GM23338 (cell line): ENCODE data around the gene KCNAB3. TPM values are rescaled to one million over a fixed set of nuclear protein-coding genes. Genes with fewer than 3 reads are reported as not detected.

ENCODE experiments used
- ATAC-seq: fragments of 200-7000 bp; cut with Tn5 transposase; 3 replicates; pipeline ENCODE4 v1.9.1; 2020
- DNase-seq: peaks from one replicate; pipeline ENCODE4 v3.0.0-alpha.2; 2015; ENCODE audit warnings: low spot score
- H2AFZ ChIP-seq: fragments of 200-600 bp; sonication (generic); 2 replicates; pipeline ENCODE4 v1.8.0; 2016; ENCODE audit warnings: antibody characterized with exemption, mild to moderate bottlenecking, moderate library complexity
- H3F3A ChIP-seq: fragments of 200-600 bp; sonication (generic); replicated peaks from 2 replicates; pipeline ENCODE4 v1.8.0; 2017; ENCODE audit warnings: antibody characterized with exemption, mixed run types, low read depth
- H3K27ac ChIP-seq: fragments of 200-600 bp; sonication (generic); 2 replicates; pipeline ENCODE4 v1.6.1; 2016; ENCODE audit warnings: low read depth
- H3K27me3 ChIP-seq: fragments of 200-600 bp; sonication (generic); 2 replicates; pipeline ENCODE4 v1.8.0; 2016; ENCODE audit warnings: mild to moderate bottlenecking, mixed run types, moderate library complexity; ENCODE audit not compliant: insufficient read depth
- H3K36me3 ChIP-seq: fragments of 200-600 bp; sonication (generic); 2 replicates; pipeline ENCODE4 v1.8.0; 2016; ENCODE audit warnings: mild to moderate bottlenecking; ENCODE audit not compliant: insufficient read depth
- H3K4me1 ChIP-seq: fragments of 200-600 bp; sonication (generic); 2 replicates; pipeline ENCODE4 v1.8.0; 2016; ENCODE audit warnings: mild to moderate bottlenecking, moderate library complexity; ENCODE audit not compliant: insufficient read depth
- H3K4me2 ChIP-seq: fragments of 200-600 bp; sonication (generic); 2 replicates; pipeline ENCODE4 v1.7.1; 2017; ENCODE audit warnings: mixed run types
- H3K4me3 ChIP-seq: fragments of 200-600 bp; sonication (generic); 2 replicates; pipeline ENCODE4 v1.6.1; 2016; ENCODE audit warnings: mixed run types
- H3K79me2 ChIP-seq: fragments of 200-600 bp; sonication (generic); replicated peaks from 2 replicates; pipeline ENCODE4 v1.8.0; 2017; ENCODE audit warnings: mild to moderate bottlenecking; ENCODE audit not compliant: insufficient read depth
- H3K9me2 ChIP-seq: fragments of 200-600 bp; sonication (generic); 2 replicates; pipeline ENCODE4 v1.8.0; 2017; ENCODE audit not compliant: insufficient read depth
- H4K20me1 ChIP-seq: fragments of 200-600 bp; sonication (generic); replicated peaks from 2 replicates; pipeline ENCODE4 v1.8.0; 2017; ENCODE audit warnings: mild to moderate bottlenecking; ENCODE audit not compliant: insufficient read depth
- H3K27ac Mint-ChIP-seq: 2 replicates; pipeline ENCODE4 v1.8.0; 2020; ENCODE audit warnings: inconsistent platforms, mild to moderate bottlenecking, moderate library complexity, mixed read lengths
- H3K27me3 Mint-ChIP-seq: 3 replicates; pipeline ENCODE4 v1.8.0; 2022; ENCODE audit warnings: low read depth, mild to moderate bottlenecking, moderate library complexity, mixed read lengths, inconsistent platforms; ENCODE audit not compliant: insufficient read depth, poor library complexity
- H3K36me3 Mint-ChIP-seq: 3 replicates; pipeline ENCODE4 v1.8.0; 2021; ENCODE audit warnings: low read depth, mild to moderate bottlenecking, inconsistent platforms, moderate library complexity, mixed read lengths
- H3K4me1 Mint-ChIP-seq: 3 replicates; pipeline ENCODE4 v1.8.0; 2020; ENCODE audit warnings: mild to moderate bottlenecking, inconsistent platforms, mixed read lengths
- H3K4me3 Mint-ChIP-seq: 3 replicates; pipeline ENCODE4 v1.8.0; 2021; ENCODE audit warnings: moderate library complexity, mild to moderate bottlenecking, inconsistent platforms, mixed read lengths
- H3K9me3 Mint-ChIP-seq: 3 replicates; pipeline ENCODE4 v1.8.0; 2020; ENCODE audit warnings: moderate library complexity, mild to moderate bottlenecking, inconsistent platforms, mixed read lengths
- POLR2AphosphoS5 ChIP-seq: IDR thresholded peaks from 2 replicates; pipeline ENCODE4 v1.6.1; 2016; ENCODE audit warnings: antibody characterized with exemption, low read depth
- ZNF462 ChIP-seq: fragments of 250-450 bp; sonication (Bioruptor Pico); IDR thresholded peaks from 2 replicates; pipeline ENCODE4 v1.5.0; 2020; ENCODE audit warnings: mild to moderate bottlenecking, moderate library complexity
- polyA plus RNA-seq: library from polyadenylated mRNA; unstranded; fragments of >200 nt; fragmentation: Nextera tagmentation; extraction: Ambion mirVana; gene quantifications from 2 replicates; pipeline ENCODE4 v1.2.1, GENCODE V29; 2016
- total RNA-seq: library from RNA; depleted of rRNA; stranded (reverse); fragments of >200 nt; shearing (Covaris generic); gene quantifications from 2 replicates; pipeline ENCODE4 v1.2.3, GENCODE V29; 2014
- TF ChIP-seq, protein P1 (sequence below), 2 experiments: fragments of 200-600 bp in 1 of 2; sonication (generic) in 1 of 2; conservative IDR thresholded peaks; 2 replicates each; pipeline versions ENCODE4 v1.5.1 to v1.6.1; 2016 to 2017; ENCODE audit warnings: antibody characterized with exemption in 2 of 2, low read depth in 2 of 2, mild to moderate bottlenecking in 2 of 2, moderate library complexity in 1 of 2

Gene KCNAB3
- total and polyA plus RNA-seq, 2 experiments from 2014 or later = 0.45 to 1.0 TPM

GRCh38 chr17:7888184-7888920 lies 41.3 kb downstream of the KCNAB3 start, which contains the start of gene CHD3 (continued):
- no peak for TF ChIP-seq ZNF462 (CRISPR knock-in tag)

DNA sequence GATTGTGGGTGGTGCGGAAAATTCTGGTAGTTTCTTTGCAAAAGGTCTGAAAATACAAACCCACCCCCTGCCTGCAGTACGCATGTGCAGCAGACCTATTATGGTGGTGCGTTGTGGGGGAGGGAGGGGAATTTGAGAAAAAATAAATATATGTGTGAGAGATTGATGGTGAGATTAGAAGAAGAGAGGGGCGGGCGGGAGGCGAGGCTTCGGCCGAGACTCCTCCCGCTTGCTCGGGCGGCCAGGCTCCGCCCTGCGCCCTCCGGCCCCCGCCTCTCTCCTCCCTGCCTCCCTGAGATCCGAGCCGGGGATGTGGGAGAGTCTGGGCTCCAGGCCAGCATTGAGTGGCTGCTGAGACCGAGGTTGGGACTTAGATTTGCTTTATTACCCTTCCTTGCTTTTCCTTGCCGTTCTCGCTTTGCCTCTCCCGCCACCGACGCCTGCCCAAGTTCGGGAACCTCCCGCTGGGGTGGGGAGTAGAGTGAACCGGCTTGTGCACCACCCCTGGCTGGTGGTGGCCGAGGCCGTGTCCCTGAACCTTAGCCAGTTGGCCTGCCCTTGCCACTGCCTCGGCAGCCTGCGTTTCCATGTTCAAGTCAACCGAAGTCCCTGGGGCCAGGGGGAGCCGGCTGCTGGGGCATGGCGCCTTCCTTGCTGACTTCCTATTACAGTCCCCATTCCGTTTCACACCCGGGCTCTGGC lies 42.0 kb downstream of the KCNAB3 start:
- peak overlapping the region; percentile 99 for H2AFZ ChIP-seq
- H3K27ac ChIP-seq = no peak overlapping the region
- no peaks in the 10 kb centered on the region for H4K20me1 ChIP-seq
- H3K9me2 ChIP-seq = no peaks in the 10 kb centered on the region
- Mint-ChIP-seq H3K27ac (no peak overlapping the region), H3K27me3 (peaks cover 9% of the 10 kb centered on the region), H3K4me1 (peaks cover 3% of the 10 kb centered on the region; the same call in 2 of the 3 replicates), H3K4me3 (no peak overlapping the region), H3K36me3 (no peaks in the 10 kb centered on the region; the same call in 2 of the 3 replicates), H3K9me3 (no peaks in the 10 kb centered on the region; the same call in 2 of the 3 replicates)
- peak; percentile 90 for DNase-seq
- peak overlapping the region; percentile 88 for H3K4me2 ChIP-seq
- TF ChIP-seq, protein P1, sequence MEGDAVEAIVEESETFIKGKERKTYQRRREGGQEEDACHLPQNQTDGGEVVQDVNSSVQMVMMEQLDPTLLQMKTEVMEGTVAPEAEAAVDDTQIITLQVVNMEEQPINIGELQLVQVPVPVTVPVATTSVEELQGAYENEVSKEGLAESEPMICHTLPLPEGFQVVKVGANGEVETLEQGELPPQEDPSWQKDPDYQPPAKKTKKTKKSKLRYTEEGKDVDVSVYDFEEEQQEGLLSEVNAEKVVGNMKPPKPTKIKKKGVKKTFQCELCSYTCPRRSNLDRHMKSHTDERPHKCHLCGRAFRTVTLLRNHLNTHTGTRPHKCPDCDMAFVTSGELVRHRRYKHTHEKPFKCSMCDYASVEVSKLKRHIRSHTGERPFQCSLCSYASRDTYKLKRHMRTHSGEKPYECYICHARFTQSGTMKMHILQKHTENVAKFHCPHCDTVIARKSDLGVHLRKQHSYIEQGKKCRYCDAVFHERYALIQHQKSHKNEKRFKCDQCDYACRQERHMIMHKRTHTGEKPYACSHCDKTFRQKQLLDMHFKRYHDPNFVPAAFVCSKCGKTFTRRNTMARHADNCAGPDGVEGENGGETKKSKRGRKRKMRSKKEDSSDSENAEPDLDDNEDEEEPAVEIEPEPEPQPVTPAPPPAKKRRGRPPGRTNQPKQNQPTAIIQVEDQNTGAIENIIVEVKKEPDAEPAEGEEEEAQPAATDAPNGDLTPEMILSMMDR (conservative IDR thresholded peaks at IDR 0.05; ENCODE audit: low read depth in 2 of 2) = no peak
- TF ChIP-seq POLR2AphosphoS5 = peak; percentile 66
- H3K27me3 ChIP-seq = peaks cover 52% of the 10 kb centered on the region
- H3K4me1 ChIP-seq = peaks cover 44% of the 10 kb centered on the region
- H3K79me2 ChIP-seq = no peaks in the 10 kb centered on the region
- H3F3A ChIP-seq = peaks cover 8% of the 10 kb centered on the region
- H3K4me3 ChIP-seq = peak overlapping the region; percentile 65
- ATAC-seq = peak; percentile 86
- 0 out of 2 replicates have a peak, but pooled peaks cover 3% of the 10 kb centered on the region for H3K36me3 ChIP-seq
